Activated T-cell treated with anti-CD3 and anti-CD28 coated beads, Interleukin-2, amount 50 U/mL, for 4 hours (primary cell): ENCODE measurements around the gene REEP6. TPM values are rescaled to one million over a fixed set of nuclear protein-coding genes. Genes with fewer than 3 reads are reported as not detected.

Source experiments
- ATAC-seq, 2 donors: fragments of 200-7000 bp; cut with Tn5 transposase; one replicate each; pipeline ENCODE4 v1.10.0; 2021
- DNase-seq: peaks from one replicate; pipeline ENCODE4 v3.0.0-alpha.2; 2020
- H3K27me3 Mint-ChIP-seq: one replicate; pipeline ENCODE4 v1.8.0; 2021; ENCODE audit warnings: low read depth, mixed read lengths
- H3K36me3 Mint-ChIP-seq: one replicate; pipeline ENCODE4 v1.8.0; 2022; ENCODE audit warnings: mixed read lengths; ENCODE audit not compliant: insufficient read depth
- H3K4me1 Mint-ChIP-seq: one replicate; pipeline ENCODE4 v1.8.0; 2021; ENCODE audit warnings: low read depth, mixed read lengths
- H3K4me3 Mint-ChIP-seq: one replicate; pipeline ENCODE4 v1.8.0; 2021; ENCODE audit warnings: mild to moderate bottlenecking, moderate library complexity, mixed read lengths
- H3K9me3 Mint-ChIP-seq: one replicate; pipeline ENCODE4 v1.8.0; 2021; ENCODE audit warnings: mixed read lengths
- total RNA-seq, 3 donors: library from RNA; stranded (reverse); gene quantifications; one replicate each; pipeline ENCODE4 v1.2.1, GENCODE V29; 2021

REEP6 gene
- total RNA-seq, 3 donors from 2014 or later, result 1.8 to 3.4 (median 1.9) TPM

GRCh38 chr19:1452802-1453524 lies 38.0 kb upstream of the REEP6 start:
- Mint-ChIP-seq H3K4me3 (no peak overlapping the region), H3K9me3 (no peaks in the 10 kb centered on the region), H3K27me3 (peaks cover 64% of the 10 kb centered on the region), H3K36me3 (peaks cover 1% of the 10 kb centered on the region), H3K4me1 (peaks cover 20% of the 10 kb centered on the region)
- DNase-seq (no peak), ATAC-seq (no peak)

GRCh38 chr19:1453525-1454364 lies 37.2 kb upstream of the REEP6 start:
- Mint-ChIP-seq H3K9me3 (no peaks in the 10 kb centered on the region), H3K4me3 (no peak overlapping the region), H3K27me3 (peaks cover 64% of the 10 kb centered on the region), H3K36me3 (peaks cover 1% of the 10 kb centered on the region), H3K4me1 (peaks cover 18% of the 10 kb centered on the region)
- no peak for DNase-seq
- no peak for ATAC-seq

GRCh38 chr19:1455002-1455335 lies 36.0 kb upstream of the REEP6 start:
- DNase-seq, result no peak

GRCh38 chr19:1455336-1456120 lies 35.5 kb upstream of the REEP6 start:
- no peaks in the 10 kb centered on the region for H3K9me3 Mint-ChIP-seq
- no peak for DNase-seq
- no peaks in the 10 kb centered on the region for H3K36me3 Mint-ChIP-seq
- ATAC-seq, result peak; percentile 69 to 71
- H3K4me1 Mint-ChIP-seq, result peaks cover 14% of the 10 kb centered on the region
- H3K4me3 Mint-ChIP-seq, result peak overlapping the region; percentile 11
- peaks cover 63% of the 10 kb centered on the region for H3K27me3 Mint-ChIP-seq

More at GRCh38 chr19:1455002-1455335, 36.0 kb upstream of the REEP6 start:
- H3K4me3 Mint-ChIP-seq, result no peak overlapping the region
- H3K36me3 Mint-ChIP-seq, result no peaks in the 10 kb centered on the region
- no peak for ATAC-seq
- peaks cover 67% of the 10 kb centered on the region for H3K27me3 Mint-ChIP-seq
- H3K9me3 Mint-ChIP-seq, result no peaks in the 10 kb centered on the region
- peaks cover 16% of the 10 kb centered on the region for H3K4me1 Mint-ChIP-seq

GRCh38 chr19:1456121-1456900 lies 34.7 kb upstream of the REEP6 start:
- ATAC-seq (no peak), DNase-seq (no peak)
- H3K36me3 Mint-ChIP-seq, result no peaks in the 10 kb centered on the region
- no peaks in the 10 kb centered on the region for H3K9me3 Mint-ChIP-seq
- H3K4me3 Mint-ChIP-seq, result no peak overlapping the region
- peaks cover 55% of the 10 kb centered on the region for H3K27me3 Mint-ChIP-seq
- H3K4me1 Mint-ChIP-seq, result peaks cover 11% of the 10 kb centered on the region

GRCh38 chr19:1457031-1457739 lies 33.8 kb upstream of the REEP6 start:
- no peaks in the 10 kb centered on the region for H3K36me3 Mint-ChIP-seq
- DNase-seq (no peak), ATAC-seq (no peak)
- H3K4me3 Mint-ChIP-seq, result no peak overlapping the region
- peaks cover 11% of the 10 kb centered on the region for H3K4me1 Mint-ChIP-seq
- H3K9me3 Mint-ChIP-seq, result no peaks in the 10 kb centered on the region
- peaks cover 49% of the 10 kb centered on the region for H3K27me3 Mint-ChIP-seq

- ATAC-seq (no peak), DNase-seq (no peak)
- Mint-ChIP-seq H3K4me1 (peaks cover 11% of the 10 kb centered on the region), H3K36me3 (no peaks in the 10 kb centered on the region), H3K4me3 (no peak overlapping the region), H3K27me3 (peaks cover 42% of the 10 kb centered on the region), H3K9me3 (no peaks in the 10 kb centered on the region)
Measured at GRCh38 chr19:1457892-1458291, 33.1 kb upstream of the REEP6 start.

GRCh38 chr19:1459479-1459878 lies 31.5 kb upstream of the REEP6 start:
- H3K4me1 Mint-ChIP-seq, result peaks cover 8% of the 10 kb centered on the region
- no peaks in the 10 kb centered on the region for H3K36me3 Mint-ChIP-seq
- H3K9me3 Mint-ChIP-seq, result no peaks in the 10 kb centered on the region
- no peak overlapping the region for H3K4me3 Mint-ChIP-seq
- peaks cover 35% of the 10 kb centered on the region for H3K27me3 Mint-ChIP-seq
- ATAC-seq (no peak), DNase-seq (no peak)

- no peak for ATAC-seq
- Mint-ChIP-seq H3K36me3 (no peaks in the 10 kb centered on the region), H3K27me3 (peaks cover 32% of the 10 kb centered on the region), H3K9me3 (no peaks in the 10 kb centered on the region), H3K4me3 (no peak overlapping the region), H3K4me1 (peaks cover 6% of the 10 kb centered on the region)
- no peak for DNase-seq
Measured at GRCh38 chr19:1460033-1460995, 30.7 kb upstream of the REEP6 start.

- ATAC-seq (no peak), DNase-seq (no peak)
- Mint-ChIP-seq H3K4me1 (peaks cover 2% of the 10 kb centered on the region), H3K36me3 (no peaks in the 10 kb centered on the region), H3K9me3 (no peaks in the 10 kb centered on the region), H3K27me3 (peaks cover 29% of the 10 kb centered on the region), H3K4me3 (no peak overlapping the region)
Measured at GRCh38 chr19:1461862-1462261, 29.1 kb upstream of the REEP6 start.

GRCh38 chr19:1465191-1466016 lies 25.6 kb upstream of the REEP6 start:
- Mint-ChIP-seq H3K9me3 (no peaks in the 10 kb centered on the region), H3K27me3 (peaks cover 11% of the 10 kb centered on the region), H3K4me3 (no peak overlapping the region), H3K36me3 (no peaks in the 10 kb centered on the region), H3K4me1 (peaks cover 3% of the 10 kb centered on the region)
- DNase-seq, result no peak
- peak in 1 of 2 donors; percentile 23 for ATAC-seq

GRCh38 chr19:1466018-1466460 lies 24.9 kb upstream of the REEP6 start:
- Mint-ChIP-seq H3K4me1 (peaks cover 3% of the 10 kb centered on the region), H3K4me3 (no peak overlapping the region), H3K9me3 (no peaks in the 10 kb centered on the region), H3K36me3 (no peaks in the 10 kb centered on the region), H3K27me3 (peaks cover 11% of the 10 kb centered on the region)
- ATAC-seq (no peak), DNase-seq (no peak)
